HuH-7.5 (cell line): ENCODE measurements around the gene ZNF24.

Experiments
- DNase-seq: peaks from one replicate; pipeline ENCODE4 v3.0.0; 2011; ENCODE audit warnings: low spot score

Gene ZNF24

GRCh38 chr18:35343936-35344735 is at the start of gene ZNF24:
TSS of gene ZNF24 (minus strand) at chr18:35344420. CDS start at chr18:35340650, 3,770 bp downstream.
- peak; percentile 76 for DNase-seq

GRCh38 chr18:35393716-35394115 is 49.5 kb upstream of the ZNF24 start:
- DNase-seq = no peak

- DNase-seq = no peak
Observed at GRCh38 chr18:35392375-35392774, 48.2 kb upstream of the ZNF24 start.

GRCh38 chr18:35390951-35391700 is 46.9 kb upstream of the ZNF24 start:
- DNase-seq = no peak

GRCh38 chr18:35389095-35389618 is 44.9 kb upstream of the ZNF24 start:
- DNase-seq = no peak

- DNase-seq = no peak
Observed at GRCh38 chr18:35387152-35387571, 42.9 kb upstream of the ZNF24 start.

GRCh38 chr18:35386600-35387100 is 42.4 kb upstream of the ZNF24 start:
- peak; percentile 44 for DNase-seq

- DNase-seq = no peak
Observed at GRCh38 chr18:35383136-35383535, 38.9 kb upstream of the ZNF24 start.

- no peak for DNase-seq
Observed at GRCh38 chr18:35379421-35379820, 35.2 kb upstream of the ZNF24 start.

- no peak for DNase-seq
Observed at GRCh38 chr18:35378574-35378896, 34.3 kb upstream of the ZNF24 start.

- DNase-seq = no peak
Observed at GRCh38 chr18:35377875-35378573, 33.8 kb upstream of the ZNF24 start.

GRCh38 chr18:35376742-35377695 is 32.8 kb upstream of the ZNF24 start, which contains the start of gene ZNF396:
TSS of gene ZNF396 (minus strand) at chr18:35377337. CDS start at chr18:35374292, 3,045 bp downstream.
- peak; percentile 76 for DNase-seq

GRCh38 chr18:35376393-35376741 is 32.1 kb upstream of the ZNF24 start:
- peak; percentile 24 for DNase-seq

GRCh38 chr18:35374708-35375107 is 30.5 kb upstream of the ZNF24 start:
- no peak for DNase-seq

- DNase-seq = no peak
Observed at GRCh38 chr18:35371412-35372195, 27.4 kb upstream of the ZNF24 start.

- no peak for DNase-seq
Observed at GRCh38 chr18:35369126-35369525, 24.9 kb upstream of the ZNF24 start.

- DNase-seq = no peak
Observed at GRCh38 chr18:35368595-35368994, 24.4 kb upstream of the ZNF24 start.

GRCh38 chr18:35362531-35362930 is 18.3 kb upstream of the ZNF24 start:
- no peak for DNase-seq

- DNase-seq = no peak
Observed at GRCh38 chr18:35361570-35362321, 17.5 kb upstream of the ZNF24 start.
